Urinary bladder (tissue), 4 donors: ENCODE data around the gene IKBKG. TPM values are rescaled to one million over a fixed set of nuclear protein-coding genes. Genes with fewer than 3 reads are reported as not detected.
"Not testable (repeated sequence)": the region's sequence is repeated elsewhere in the genome, so short reads cannot be mapped to it uniquely, and the experiment has no call there.

ENCODE experiments used
- DNase-seq: peaks from one replicate; pipeline ENCODE4 v3.0.0-alpha.2; 2015; ENCODE audit errors: extremely low spot score
- H3K27ac ChIP-seq: one replicate; pipeline ENCODE4 v1.5.1; 2013; ENCODE audit warnings: low read depth, mild to moderate bottlenecking, moderate library complexity
- H3K36me3 ChIP-seq: one replicate; pipeline ENCODE4 v1.6.1; 2013; ENCODE audit warnings: mild to moderate bottlenecking, moderate library complexity; ENCODE audit not compliant: insufficient read depth
- H3K4me1 ChIP-seq: one replicate; pipeline ENCODE4 v1.6.1; 2013; ENCODE audit warnings: mild to moderate bottlenecking, moderate library complexity; ENCODE audit not compliant: insufficient read depth
- H3K4me3 ChIP-seq: one replicate; pipeline ENCODE4 v1.5.1; 2013; ENCODE audit warnings: low read depth, low read length
- WGBS: extraction: QIAGEN DNeasy Blood & Tissue Kit; methylation state at CpG from one replicate; pipeline ENCODE4 v1.1.7; 2013; 5-methylcytosine and 5-hydroxymethylcytosine counted together
- polyA plus RNA-seq: library from polyadenylated mRNA; stranded (reverse); fragments of 200-250 nt; gene quantifications from one replicate; pipeline ENCODE4 v1.2.3, GENCODE V29; 2013
- small RNA-seq: library from RNA; depleted of rRNA; stranded (forward); fragments of <200 nt; gene quantifications from one replicate; pipeline ENCODE3, GENCODE V24; 2014
- total RNA-seq: library from RNA; depleted of rRNA; stranded (reverse); fragments of >200 nt; gene quantifications from one replicate; pipeline ENCODE4 v1.2.3, GENCODE V29; 2014
- donor health status: healthy with polysubstance abuse.
- donor health status: healthy.

The IKBKG gene
- total and polyA plus RNA-seq, 2 donors = 5.3 to 38.5 TPM

- H3K27ac ChIP-seq, DNase-seq, H3K36me3 ChIP-seq, H3K4me1 ChIP-seq, H3K4me3 ChIP-seq: not testable (repeated sequence)
- 93% methylated on average over 12 of the region's 12 CpGs for WGBS
These were observed 63.7 kb downstream of the IKBKG start for GRCh38 chrX:154611146-154611545.

- not testable (repeated sequence) for H3K36me3 ChIP-seq, H3K4me1 ChIP-seq, H3K27ac ChIP-seq, H3K4me3 ChIP-seq, DNase-seq
- WGBS = 16% methylated on average over 5 of the region's 12 CpGs
These were observed 66.2 kb downstream of the IKBKG start for GRCh38 chrX:154613586-154613985.

Small RNAs within 50 kb of the gene (small RNA-seq; reads per million reads assigned to genes)
- not detected for gene AC244090.1

Other genes with a start within 250 kb of the IKBKG start
- gene FLNA, start 173.0 kb upstream of the IKBKG start, total RNA-seq = 1,306 TPM
- 6,054 TPM for gene FLNA, start 173.0 kb upstream of the IKBKG start, polyA plus RNA-seq
- gene EMD, start 168.3 kb upstream of the IKBKG start, total RNA-seq = 25.9 TPM
- gene EMD, start 168.3 kb upstream of the IKBKG start, polyA plus RNA-seq = 138 TPM
- 3,691 TPM for gene RPL10, start 149.2 kb upstream of the IKBKG start, total RNA-seq
- gene RPL10, start 149.2 kb upstream of the IKBKG start, polyA plus RNA-seq = 5,631 TPM
- gene DNASE1L1, start 138.4 kb upstream of the IKBKG start, total RNA-seq = 11.9 TPM
- 22.3 TPM for gene DNASE1L1, start 138.4 kb upstream of the IKBKG start, polyA plus RNA-seq
- gene TAFAZZIN, start 136.1 kb upstream of the IKBKG start, total RNA-seq = 13.4 TPM
- 33.4 TPM for gene TAFAZZIN, start 136.1 kb upstream of the IKBKG start, polyA plus RNA-seq
- gene ATP6AP1, start 118.9 kb upstream of the IKBKG start, total RNA-seq = 25.5 TPM
- gene ATP6AP1, start 118.9 kb upstream of the IKBKG start, polyA plus RNA-seq = 91.8 TPM
- 33.0 TPM for gene GDI1, start 110.5 kb upstream of the IKBKG start, total RNA-seq
- 138 TPM for gene GDI1, start 110.5 kb upstream of the IKBKG start, polyA plus RNA-seq
- 14.9 TPM for gene FAM50A, start 103.5 kb upstream of the IKBKG start, total RNA-seq
- 81.9 TPM for gene FAM50A, start 103.5 kb upstream of the IKBKG start, polyA plus RNA-seq
- 17.3 TPM for gene PLXNA3, start 89.3 kb upstream of the IKBKG start, total RNA-seq
- gene PLXNA3, start 89.3 kb upstream of the IKBKG start, polyA plus RNA-seq = 10.1 TPM
- gene LAGE3, start 68.3 kb upstream of the IKBKG start, total RNA-seq = 7.7 TPM
- 33.0 TPM for gene LAGE3, start 68.3 kb upstream of the IKBKG start, polyA plus RNA-seq
- 20.4 TPM for gene UBL4A, start 61.0 kb upstream of the IKBKG start, total RNA-seq
- gene UBL4A, start 61.0 kb upstream of the IKBKG start, polyA plus RNA-seq = 49.9 TPM
- gene SLC10A3, start 57.0 kb upstream of the IKBKG start, total RNA-seq = 7.9 TPM
- 55.2 TPM for gene SLC10A3, start 57.0 kb upstream of the IKBKG start, polyA plus RNA-seq
- 11.2 TPM for gene FAM3A, start 31.4 kb upstream of the IKBKG start, total RNA-seq
- 67.8 TPM for gene FAM3A, start 31.4 kb upstream of the IKBKG start, polyA plus RNA-seq
- 12.8 TPM for gene G6PD, start 774 bp upstream of the IKBKG start, total RNA-seq
- 77.6 TPM for gene G6PD, start 774 bp upstream of the IKBKG start, polyA plus RNA-seq
- gene CTAG1A, start 37.5 kb downstream of the IKBKG start, total RNA-seq = not detected
- gene CTAG1A, start 37.5 kb downstream of the IKBKG start, polyA plus RNA-seq = not detected
- not detected for gene CTAG1B, start 71.7 kb downstream of the IKBKG start, total RNA-seq
- not detected for gene CTAG1B, start 71.7 kb downstream of the IKBKG start, polyA plus RNA-seq
- not detected for gene CTAG2, start 106.0 kb downstream of the IKBKG start, total RNA-seq
- gene CTAG2, start 106.0 kb downstream of the IKBKG start, polyA plus RNA-seq = not detected
- 8.0 TPM for gene GAB3, start 203.5 kb downstream of the IKBKG start, total RNA-seq
- 2.2 TPM for gene GAB3, start 203.5 kb downstream of the IKBKG start, polyA plus RNA-seq
- 20.2 TPM for gene DKC1, start 215.2 kb downstream of the IKBKG start, total RNA-seq
- gene DKC1, start 215.2 kb downstream of the IKBKG start, polyA plus RNA-seq = 26.3 TPM